ENCODE results near the gene FAM90A1.
"Not testable (repeated sequence)": the region's sequence is repeated elsewhere in the genome, so short reads cannot be mapped to it uniquely, and the experiment has no call there.

Gene FAM90A1, protein sequence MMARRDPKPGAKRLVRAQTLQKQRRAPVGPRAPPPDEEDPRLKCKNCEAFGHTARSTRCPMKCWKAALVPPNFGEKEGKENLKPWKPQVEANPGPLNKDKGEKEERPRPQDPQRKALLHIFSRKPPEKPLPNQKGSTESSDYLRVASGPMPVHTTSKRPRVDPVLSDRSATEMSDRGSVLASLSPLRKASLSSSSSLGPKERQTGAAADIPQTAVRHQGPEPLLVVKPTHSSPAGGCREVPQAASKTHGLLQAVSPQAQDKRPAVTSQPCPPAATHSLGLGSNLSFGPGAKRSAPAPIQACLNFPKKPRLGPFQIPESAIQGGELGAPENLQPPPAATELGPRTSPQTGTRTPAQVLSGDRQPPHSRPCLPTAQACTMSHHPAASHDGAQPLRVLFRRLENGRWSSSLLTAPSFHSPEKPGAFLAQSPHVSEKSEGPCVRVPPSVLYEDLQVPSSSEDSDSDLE

DNA sequence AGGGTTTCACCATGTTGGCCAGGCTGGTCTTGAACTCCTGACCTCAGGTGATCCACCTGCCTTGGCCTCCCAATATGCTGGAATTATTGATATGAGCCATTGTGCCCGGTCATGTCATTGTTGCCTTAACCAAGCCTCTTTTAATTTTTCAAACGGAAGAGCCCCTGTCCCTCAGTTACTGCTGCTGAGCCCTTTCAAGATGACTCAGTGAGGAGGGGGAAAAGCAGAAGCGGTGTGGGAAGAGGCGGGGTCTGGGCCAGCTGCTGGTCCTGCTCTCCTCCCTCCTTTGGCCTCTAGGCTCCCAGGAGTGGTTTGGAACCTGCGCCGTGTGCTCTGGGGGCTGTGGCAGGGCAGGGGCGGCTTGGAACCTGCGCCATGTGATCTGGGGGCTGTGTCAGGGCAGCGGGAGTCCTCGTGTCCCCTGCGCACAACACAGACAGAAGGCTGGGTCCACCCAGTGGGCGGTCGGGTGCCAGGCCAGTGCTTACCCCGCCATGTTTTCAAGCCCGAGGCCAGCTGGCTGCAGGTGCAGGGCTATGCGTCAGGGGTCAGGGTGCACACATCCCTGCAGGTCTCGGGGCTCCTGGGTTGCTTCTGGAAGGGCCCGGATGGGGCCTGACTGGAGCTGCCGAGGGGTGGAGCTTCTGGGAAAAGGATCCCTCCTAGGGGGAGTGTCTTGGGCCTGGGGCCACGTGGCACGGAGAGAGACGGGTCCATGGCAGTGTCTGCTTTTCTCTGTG is at the start of gene FAM90A1:
Gene FAM90A1, minus strand, starts transcription at position 627 of the 740 bp plus-strand sequence. CDS start 2,786 bp downstream, outside the sequence.
- not testable (repeated sequence) for DNase-seq

DNA sequence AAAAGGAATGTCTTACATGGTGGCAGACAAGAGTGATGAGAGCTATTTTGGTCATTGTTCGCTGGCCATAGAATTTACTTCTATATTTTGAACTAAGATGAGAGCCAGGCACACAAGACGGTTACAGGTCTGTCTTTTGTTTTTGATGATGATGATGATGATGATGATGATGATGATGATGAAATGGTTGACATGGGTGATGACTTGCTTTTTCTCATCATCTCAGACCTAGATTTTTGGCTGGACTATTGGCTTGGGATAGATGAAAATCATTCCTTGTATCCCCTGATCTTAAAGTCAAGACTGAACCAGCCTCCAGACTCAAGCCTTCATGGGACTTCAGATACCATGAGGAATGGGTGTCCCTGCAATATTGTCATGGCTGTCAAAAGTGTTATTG is 49.0 kb upstream of the FAM90A1 start:
- DNase-seq = not testable (repeated sequence)

DNA sequence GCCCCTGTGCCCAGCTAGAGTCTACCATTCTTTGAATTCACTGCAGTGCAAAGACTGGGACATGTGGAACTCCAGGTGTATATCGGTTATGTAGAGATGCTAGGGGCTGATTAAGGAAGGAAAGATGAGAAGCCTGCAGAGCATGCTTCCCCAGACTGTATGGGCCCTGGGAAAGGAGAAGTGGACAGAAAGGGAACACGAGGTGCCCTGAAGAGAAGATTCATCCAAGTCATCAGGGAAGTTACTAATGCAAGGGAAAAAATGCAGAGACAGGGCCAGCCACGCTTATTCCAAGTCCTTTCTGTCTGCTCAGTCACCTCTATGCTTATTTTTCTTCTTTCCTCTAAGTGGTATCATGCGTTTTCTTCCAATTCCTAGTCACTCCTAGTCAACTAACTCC is 39.3 kb upstream of the FAM90A1 start:
- DNase-seq = not testable (repeated sequence)

DNA sequence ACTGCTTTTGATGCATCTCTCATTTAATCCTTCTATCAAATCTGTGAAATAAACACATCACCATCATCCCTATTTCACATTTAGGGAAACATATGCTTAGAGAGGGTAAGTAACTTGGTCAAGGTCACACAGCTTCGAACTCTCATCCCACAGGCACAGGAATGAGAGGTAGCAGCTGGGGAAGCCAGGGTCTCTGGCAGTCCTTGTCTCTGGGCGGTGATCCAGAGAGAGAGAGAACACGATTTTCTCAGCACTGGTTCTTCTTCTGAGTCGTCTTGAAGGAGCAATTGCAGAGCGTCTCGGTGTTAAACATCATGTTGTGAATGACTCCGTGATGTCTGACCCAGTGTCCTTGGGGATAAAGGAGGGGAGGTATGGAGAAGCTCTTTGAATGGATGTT is 36.8 kb upstream of the FAM90A1 start:
- not testable (repeated sequence) for DNase-seq

DNA sequence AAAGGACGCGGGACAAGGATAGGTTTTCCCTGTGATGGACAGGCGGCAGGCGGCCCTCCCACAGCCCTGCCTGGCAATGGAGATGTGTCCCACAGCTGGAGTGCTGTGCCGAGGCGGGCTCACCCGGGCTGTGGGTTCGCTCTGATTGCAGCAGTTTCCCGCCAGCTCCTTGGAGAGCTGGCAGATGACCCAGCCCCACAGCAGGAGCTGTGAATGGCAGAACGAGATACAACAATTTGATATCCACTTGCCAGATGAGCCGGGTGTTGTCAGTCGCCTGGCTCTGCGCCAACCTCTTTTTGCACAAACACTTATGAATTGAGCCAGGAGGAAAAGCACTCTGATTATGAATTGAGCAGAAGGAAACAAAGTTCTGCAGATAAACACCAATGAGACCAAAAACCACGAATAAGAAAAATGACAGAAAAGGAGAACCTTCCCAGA is 33.7 kb upstream of the FAM90A1 start:
- not testable (repeated sequence) for DNase-seq

DNA sequence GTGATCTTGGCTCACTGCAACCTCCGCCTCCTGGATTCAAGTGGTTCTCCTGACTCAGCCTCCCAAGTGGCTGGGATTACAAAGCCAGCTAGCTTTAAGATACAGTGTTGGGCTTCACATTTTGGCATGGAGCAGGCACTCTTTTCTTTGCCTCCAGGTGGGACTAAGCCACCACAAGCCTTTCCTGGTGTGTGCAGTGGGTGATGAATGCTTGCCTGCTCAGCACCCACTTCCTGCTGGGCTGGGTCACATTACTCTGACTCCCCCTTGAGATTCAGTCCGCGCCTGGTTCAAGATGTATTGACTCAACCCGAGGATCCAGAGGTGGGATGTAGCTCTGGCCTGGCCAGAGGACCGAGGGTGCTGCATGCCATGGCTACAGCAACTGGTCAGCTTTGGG is 28.9 kb upstream of the FAM90A1 start:
- DNase-seq = not testable (repeated sequence)

DNA sequence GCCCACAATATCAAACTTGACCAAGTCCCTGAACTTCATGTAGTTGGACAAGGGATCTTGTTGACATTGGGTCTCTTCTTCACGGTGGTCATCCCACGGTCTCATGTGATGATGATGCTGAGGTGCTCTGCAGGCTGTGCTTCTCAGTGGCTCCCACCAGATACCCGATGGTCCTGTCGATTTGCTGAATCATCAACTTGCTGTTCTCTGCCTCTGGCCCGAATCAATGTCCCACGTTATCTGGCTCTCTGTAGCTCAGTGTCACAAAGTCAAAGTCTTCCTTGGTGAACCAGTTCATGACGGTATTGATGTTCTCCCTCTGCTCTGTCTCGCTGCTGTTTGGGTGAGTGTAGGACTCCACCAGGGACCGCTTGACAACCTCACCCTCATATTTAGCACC is 27.3 kb upstream of the FAM90A1 start:
- not testable (repeated sequence) for DNase-seq

DNA sequence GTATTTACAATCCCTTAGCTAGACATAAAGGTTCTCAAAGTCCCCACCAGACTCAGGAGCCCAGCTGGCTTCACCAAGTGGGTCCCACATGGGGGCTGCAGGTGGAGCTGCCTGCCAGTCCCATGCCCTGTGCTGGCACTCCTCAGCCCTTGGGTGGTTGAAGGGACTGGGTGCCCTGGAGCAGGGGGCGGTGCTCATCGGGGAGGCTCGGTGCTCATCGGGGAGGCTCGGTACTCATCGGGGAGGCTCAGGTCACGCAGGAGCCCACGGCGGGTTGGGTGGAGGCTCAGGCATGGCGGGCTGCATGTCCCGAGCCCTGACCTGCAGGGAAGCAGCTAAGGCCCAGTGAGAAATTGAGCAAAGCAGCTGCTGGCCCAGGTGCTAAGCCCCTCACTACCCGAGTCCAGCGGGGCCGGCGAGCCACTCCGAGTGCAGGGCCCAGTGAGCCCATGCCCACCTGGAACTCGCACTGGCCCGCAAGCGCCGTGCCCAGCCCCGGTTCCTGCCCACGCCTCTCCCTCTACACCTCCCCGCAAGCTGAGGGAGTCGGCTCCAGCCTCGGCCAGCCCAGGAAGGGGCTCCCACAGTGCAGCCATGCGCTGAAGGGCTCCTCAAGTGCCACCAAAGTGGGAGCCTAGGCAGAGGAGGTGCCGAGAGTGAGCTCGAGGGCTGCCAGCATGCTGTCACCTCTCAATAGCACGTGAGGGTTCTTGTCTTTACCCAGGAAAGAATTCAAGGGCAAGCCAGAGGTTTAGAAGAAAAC is 24.8 kb upstream of the FAM90A1 start:
- DNase-seq = not testable (repeated sequence)

DNA sequence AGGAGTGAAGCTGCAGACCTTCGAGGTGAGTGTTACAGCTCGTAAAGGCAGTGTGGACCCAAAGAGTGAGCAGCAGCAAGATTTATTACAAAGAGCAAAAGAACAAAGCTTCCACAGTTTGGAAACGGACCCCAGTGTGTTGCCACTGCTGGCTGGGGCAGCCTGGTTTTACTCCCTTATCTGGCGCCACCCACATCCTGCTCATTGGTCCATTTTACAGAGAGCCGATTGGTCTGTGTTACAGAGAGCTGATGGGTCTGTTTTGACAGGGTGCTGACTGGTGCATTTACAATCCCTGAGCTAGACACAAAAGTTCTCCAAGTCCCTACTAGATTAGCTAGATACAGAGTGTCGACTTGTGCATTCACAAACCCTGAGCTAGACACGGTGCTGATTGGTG is 24.2 kb upstream of the FAM90A1 start:
- not testable (repeated sequence) for DNase-seq

DNA sequence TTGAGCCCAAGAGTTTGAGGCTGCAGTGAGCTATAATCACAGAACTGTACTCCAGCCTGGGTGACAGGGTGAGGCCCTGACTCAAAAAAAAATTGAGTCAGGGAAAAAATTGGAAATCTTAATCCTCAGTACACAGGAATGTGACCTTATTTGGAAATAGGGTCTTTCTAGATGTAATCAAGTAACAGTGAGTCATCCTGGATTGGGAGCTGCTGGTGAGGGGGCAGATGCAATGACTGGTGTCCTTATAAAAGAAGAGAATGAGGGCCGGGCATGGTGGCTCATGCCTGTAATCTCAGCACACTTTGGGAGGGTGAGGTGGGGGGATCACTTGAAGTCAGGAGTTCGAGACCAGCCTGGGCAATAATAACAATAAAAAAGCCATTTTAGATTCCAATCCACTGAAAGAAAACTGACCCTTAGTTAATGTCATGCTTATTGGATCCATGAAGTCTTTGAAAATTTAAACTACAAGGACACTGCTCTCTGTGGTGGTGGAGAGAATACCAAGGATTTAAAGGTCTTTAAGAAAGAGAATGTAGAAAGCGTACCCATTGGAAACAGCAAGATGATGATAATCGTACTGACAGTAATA is 19.6 kb upstream of the FAM90A1 start:
- DNase-seq = not testable (repeated sequence)

DNA sequence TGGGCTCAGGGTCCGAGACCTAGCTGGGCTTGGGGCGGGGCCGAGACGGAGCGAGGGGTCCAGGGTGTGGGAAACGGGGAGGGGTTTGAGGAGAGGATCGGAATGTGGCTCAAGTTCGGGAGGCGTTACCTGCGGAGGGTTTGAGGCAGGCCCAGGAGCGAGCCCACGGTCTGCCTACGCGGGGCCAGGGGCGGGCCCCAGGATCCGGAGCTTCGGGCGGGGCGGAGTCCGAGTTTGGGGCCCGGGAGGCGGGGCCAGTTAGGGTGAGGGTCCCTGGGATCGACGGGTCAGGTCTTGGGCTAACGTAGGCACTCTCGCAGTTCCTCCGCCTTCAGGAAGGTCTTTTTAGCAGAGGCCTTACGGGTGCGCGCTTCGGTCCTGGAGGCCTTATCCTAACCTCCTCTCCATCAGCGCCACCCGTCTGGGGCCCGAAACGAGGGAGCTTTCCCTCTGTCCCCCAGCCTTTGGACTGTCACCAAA is 16.3 kb upstream of the FAM90A1 start:
- not testable (repeated sequence) for DNase-seq

DNA sequence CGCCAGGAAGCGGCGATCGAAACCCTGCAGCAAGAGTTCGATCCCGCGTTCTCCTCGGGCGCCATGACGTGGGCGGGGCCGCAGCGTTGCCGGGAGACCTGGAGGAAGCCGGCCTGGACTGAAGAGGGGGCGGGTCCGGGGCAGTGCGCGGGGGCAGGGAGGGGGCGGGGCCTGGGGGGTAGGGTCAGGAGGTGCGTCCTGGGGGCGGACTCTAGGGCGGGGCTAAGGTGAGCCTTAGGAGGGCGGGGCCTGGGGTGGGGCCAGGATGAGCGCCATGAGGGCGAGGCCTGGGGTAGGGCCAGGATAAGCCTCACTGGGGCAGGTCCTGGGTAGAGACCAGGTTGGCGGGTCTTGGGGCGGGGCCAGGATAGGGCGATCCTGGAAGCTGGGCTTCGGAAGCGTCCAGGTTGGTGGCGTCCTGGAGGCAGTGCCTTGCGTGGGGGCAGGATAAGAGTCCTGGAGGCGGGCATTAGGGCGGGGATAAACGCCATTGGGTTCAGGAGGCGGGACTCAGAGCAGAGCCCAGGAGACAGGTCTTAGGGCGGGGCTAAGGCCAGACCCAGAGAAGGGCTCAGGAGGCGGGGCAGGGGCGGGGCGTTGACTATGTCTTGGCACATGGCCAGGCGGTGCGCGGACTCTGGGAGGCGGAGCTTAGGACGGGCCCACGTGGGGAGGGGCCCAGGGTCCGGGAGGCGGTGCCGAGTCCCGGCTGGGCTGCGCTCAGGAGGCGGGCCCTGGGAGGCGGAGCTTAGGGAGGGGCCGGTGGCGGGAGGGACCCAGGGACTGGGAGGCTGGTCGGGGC is 15.7 kb upstream of the FAM90A1 start:
- peak; percentile 100 for DNase-seq

DNA sequence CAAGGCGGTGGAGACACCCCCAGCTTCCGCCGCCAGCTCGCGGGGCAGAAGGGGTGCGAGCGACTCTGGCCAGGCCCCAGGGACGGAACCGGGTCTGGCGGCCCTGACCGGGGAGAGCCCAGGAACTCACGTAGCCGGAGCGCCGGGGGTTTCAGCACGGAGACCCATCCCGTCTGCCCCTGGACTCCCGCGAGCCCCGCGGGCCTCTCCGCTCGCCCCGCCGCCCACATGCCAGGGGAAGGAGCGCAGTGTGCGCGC is 15.1 kb upstream of the FAM90A1 start:
- DNase-seq = not testable (repeated sequence)

DNA sequence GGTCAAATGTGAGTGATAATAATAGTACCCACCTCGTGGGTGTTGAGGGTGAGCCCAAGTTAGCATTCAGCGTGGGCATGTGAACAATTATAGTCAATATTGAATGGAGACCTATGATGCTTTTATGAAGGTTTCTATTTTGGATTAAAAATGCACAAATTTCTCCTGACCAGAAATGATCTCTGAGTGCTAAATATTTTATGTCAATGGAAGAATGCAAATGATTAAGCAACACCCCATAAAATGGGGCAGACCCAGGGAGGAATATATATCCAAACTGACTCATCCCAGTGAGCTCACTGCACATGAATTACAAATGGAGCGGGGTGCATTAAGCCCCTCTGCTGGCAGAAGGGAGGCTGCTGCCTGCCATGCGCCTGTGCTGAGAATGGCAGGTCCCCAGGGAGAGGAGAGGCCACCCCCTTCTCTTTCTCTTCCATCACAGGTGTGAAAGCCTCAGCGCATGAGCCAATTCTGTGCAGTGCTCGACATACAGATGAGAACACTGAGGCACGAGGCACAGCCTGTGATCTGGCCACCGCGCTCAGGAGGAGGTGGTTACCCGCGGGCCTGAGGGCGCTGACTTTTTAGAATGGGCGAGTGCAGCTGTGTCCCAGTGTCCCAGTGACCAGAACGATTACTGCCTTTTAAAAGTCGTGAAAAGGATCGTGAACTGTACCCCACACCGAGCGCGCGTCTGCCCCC is 14.7 kb upstream of the FAM90A1 start:
- DNase-seq = peak; percentile 12

DNA sequence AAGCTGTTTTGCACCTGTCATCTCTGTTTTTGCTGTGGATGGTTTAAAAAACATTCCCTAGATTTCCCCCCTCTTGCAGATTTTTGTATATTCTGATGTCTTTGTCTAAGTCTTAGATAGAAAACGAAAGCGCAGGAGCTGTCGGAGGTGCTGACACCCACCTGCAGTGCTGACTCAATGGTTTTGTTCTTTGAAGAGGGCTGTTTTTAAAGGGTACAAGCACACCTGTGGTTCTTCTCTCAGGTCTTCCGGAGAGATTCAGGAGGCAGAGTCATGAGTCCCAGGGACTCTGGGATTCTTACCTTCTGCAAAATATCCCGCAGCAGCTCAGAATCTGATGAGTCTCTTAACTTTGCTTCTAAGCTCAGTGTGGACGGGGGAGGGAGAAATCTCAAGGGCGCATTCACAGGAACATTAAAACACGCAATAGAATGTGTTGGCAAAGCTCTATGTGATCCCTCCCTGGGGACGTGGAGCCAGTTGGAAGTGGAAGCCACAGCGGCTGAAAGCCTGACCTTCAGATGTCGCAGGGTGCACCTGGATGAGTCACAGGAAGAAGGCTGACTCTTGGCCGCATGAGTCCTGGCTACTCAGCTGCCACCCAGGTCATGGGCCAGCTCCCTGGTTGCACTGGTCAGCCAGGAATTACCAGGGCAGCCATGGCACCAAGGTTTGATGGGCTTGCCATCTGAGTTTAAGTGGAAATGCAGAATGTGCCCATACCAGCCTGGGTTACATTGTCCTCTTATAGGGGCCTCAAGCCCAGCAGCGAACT is 13.1 kb upstream of the FAM90A1 start:
- DNase-seq = not testable (repeated sequence)

DNA sequence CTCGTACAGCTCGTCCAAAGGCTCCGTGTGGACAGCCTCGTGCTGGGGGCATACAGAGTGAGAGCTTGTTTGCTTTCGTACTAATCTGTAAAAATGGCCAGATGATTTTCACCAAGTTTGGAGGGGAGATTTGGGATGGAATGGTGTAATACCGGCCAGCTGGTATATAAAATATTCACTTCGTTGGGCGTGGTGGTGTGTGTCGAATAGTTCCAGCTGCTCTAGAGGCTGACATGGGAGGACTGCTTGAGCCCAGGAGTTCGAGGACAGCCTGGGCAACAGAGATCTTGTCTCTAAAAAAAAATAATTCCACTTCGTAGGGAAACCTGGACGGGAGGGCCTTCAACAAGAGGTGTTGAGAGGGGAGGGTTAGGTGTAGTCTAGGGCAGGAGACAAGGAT is 9.6 kb upstream of the FAM90A1 start:
- DNase-seq = not testable (repeated sequence)

DNA sequence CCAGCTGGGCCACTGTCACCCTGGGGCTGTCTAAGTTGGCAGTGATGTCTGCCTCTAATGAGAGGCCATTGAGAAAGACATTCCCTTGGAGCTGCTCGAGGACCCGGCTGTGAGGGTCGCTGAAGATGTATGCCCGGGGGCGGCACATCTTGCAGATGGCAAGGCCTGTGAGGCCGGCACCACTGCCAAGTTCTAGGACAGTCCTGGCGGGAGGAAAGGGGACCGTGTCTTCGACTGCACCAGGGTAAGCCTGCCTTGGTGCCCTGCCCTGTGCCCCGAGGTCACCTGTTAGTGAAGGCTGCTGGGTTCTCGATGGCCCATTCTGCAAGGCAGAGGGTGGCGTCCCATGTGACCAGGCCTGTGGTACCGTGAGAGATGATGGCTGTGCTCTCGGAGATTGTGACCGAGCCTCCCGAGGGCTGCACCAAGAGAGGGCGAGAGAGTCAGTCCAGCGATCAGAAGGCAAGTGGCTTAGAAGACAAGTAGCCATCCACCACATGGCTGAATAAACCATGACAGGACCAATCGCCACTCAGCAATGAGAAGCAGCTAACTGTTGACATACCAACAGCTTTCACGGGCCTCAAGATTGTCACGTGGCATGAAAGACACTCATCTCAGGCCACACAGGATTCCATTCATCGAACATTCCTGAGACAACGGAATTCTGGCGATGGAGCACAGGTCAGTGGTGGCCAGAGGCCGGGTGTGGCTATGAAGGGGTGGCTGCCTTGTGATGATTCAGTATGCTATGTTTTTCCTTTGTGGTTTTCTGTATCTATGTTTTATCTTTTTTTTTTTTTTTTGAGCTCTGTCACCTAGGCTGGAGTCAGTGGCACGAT is 8.1 kb upstream of the FAM90A1 start:
- not testable (repeated sequence) for DNase-seq

DNA sequence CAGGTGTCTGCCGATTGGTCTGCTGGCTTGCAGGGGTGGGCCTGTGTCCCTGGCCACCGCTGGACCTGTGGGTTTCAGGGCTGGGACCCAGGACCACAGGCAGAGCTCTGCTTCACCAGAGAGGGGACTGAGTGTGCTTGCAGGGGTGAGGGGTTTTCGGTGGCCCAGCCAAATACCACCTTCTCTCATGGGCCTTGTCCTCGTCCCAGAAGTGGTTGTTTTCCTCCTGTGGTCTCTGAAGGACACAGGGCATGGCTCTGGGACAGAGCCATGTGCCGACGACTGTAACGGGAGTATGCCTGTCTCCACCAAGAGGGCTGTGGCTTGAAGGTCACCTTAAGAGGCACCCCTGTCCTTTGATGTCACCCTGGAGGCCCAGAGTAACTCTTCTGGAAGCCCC is 7.3 kb upstream of the FAM90A1 start:
- DNase-seq = not testable (repeated sequence)

DNA sequence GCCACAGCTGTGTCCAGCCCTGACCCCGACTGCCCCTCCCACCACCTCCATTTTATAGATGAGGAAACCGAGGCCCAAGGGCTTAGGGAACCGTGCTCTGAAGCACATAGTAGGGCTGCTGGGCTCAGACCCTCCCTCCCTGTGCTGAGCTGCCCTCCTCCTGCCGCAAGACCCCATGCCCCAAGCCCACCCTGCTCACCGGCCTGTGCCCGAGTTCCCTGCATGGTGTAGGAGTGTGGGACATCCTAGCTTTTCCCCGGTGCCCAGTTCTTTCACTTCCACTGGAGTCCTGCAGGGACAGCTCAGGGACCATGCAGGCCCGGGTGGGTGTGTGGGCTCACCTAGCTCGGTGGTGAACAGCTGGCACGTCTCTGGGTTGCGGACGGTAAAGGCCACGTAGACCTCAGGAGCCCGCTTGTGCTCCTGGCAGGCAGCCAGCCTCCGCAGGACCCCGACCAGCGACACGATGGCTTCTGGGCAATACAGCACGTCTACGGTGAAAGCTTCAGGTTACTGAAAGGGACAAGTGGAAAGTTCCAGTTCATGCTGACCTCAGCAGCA is 6.6 kb upstream of the FAM90A1 start:
- not testable (repeated sequence) for DNase-seq

Measured in activated CD4-positive, alpha-beta T cell treated with anti-CD3 and anti-CD28 coated beads, Interleukin-2, amount 50 U/mL, for 1 hour (primary cell).